Coronary artery (tissue), 2 donors: ENCODE measurements around the gene EIF2B4.

Experiments used
- DNase-seq: peaks from one replicate; pipeline ENCODE4 v3.0.0-alpha.2; 2017; ENCODE audit warnings: low spot score
- H3K27ac ChIP-seq, 2 donors: fragments of 200-600 bp; sonication (generic); one replicate each; pipeline ENCODE4 v1.5.1; 2016 to 2019
- H3K4me3 ChIP-seq: fragments of 200-600 bp; sonication (generic); 2 replicates; pipeline ENCODE4 v1.5.1; 2016; ENCODE audit warnings: mild to moderate bottlenecking, moderate library complexity
- TF ChIP-seq, protein P1 (sequence below): fragments of 200-600 bp; sonication (generic); IDR thresholded peaks from one replicate; pipeline ENCODE4 v1.5.1; 2019; ENCODE audit warnings: antibody characterized with exemption

EIF2B4 gene

DNA sequence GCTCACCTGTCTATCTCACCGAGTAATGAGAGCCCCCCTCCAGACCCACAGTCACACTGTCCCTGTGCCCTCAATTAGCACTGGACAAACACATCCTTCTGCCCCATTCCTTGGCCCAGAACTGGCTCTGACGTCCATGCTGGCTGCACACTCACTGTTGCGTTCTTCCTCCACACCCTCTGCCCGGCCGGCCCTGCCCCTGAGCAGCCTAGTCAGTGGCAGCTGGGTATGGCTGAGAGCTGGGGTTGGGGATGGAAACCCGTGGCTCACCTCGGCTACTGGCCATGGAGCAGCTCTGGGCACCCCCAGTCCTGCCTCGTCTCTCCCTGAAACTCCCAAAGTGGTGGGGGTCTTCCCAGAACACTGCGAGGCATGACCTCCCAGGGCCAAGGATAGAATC, 55.4 kb downstream of the EIF2B4 start:
- Histone ChIP-seq H3K4me3 (no peak overlapping the region), H3K27ac (no peak overlapping the region)
- TF ChIP-seq, protein P1, sequence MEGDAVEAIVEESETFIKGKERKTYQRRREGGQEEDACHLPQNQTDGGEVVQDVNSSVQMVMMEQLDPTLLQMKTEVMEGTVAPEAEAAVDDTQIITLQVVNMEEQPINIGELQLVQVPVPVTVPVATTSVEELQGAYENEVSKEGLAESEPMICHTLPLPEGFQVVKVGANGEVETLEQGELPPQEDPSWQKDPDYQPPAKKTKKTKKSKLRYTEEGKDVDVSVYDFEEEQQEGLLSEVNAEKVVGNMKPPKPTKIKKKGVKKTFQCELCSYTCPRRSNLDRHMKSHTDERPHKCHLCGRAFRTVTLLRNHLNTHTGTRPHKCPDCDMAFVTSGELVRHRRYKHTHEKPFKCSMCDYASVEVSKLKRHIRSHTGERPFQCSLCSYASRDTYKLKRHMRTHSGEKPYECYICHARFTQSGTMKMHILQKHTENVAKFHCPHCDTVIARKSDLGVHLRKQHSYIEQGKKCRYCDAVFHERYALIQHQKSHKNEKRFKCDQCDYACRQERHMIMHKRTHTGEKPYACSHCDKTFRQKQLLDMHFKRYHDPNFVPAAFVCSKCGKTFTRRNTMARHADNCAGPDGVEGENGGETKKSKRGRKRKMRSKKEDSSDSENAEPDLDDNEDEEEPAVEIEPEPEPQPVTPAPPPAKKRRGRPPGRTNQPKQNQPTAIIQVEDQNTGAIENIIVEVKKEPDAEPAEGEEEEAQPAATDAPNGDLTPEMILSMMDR = no peak
- no peak for DNase-seq
